Caco-2 (cell line): ENCODE results near the gene LDB1. TPM values are rescaled to one million over a fixed set of nuclear protein-coding genes. Genes with fewer than 3 reads are reported as not detected.

ENCODE experiments used
- Bru-seq: library from RNA; stranded (reverse); fragments of 400-500 nt; gene quantifications from one replicate; lab custom pipeline; 2021; lab: Mats Ljungman, UMichigan
- BruChase-seq, 2 experiments: library from RNA; stranded (reverse); fragments of 400-500 nt; gene quantifications; one replicate each; lab custom pipeline; 2021; lab: Mats Ljungman, UMichigan
- BruUV-seq: library from RNA; stranded (reverse); fragments of 400-500 nt; replicated peaks from 2 replicates; lab custom pipeline; 2021; lab: Mats Ljungman, UMichigan
- CTCF ChIA-PET: fragments of 300-600 bp; sonication (Branson Sonifier 250); formaldehyde crosslinking; loops from one replicate; lab custom pipeline; 2022; ENCODE audit warnings: antibody characterized with exemption; lab: Charles Lee
- POLR2A ChIA-PET: fragments of 300-600 bp; sonication (Branson Sonifier 250); formaldehyde crosslinking; loops from one replicate; lab custom pipeline; 2022; ENCODE audit warnings: antibody characterized with exemption; lab: Charles Lee
- DNase-seq, 2 experiments: peaks; one replicate each; pipeline versions ENCODE4 v3.0.0 to v3.0.0-alpha.2; 2020 to 2022
- H3K27me3 ChIP-seq: replicated peaks from 2 replicates; pipeline ENCODE4 v1.6.0; 2011; ENCODE audit warnings: low read length; ENCODE audit not compliant: control insufficient read depth, insufficient read depth
- H3K36me3 ChIP-seq: 2 replicates; pipeline ENCODE4 v1.5.1; 2011; ENCODE audit warnings: low read length; ENCODE audit not compliant: control insufficient read depth, insufficient read depth
- H3K4me1 ChIP-seq: fragments of 250-450 bp; sonication (Bioruptor Pico); 2 replicates; pipeline ENCODE4 v1.5.1; 2020; ENCODE audit warnings: mild to moderate bottlenecking
- H3K4me3 ChIP-seq: 2 replicates; pipeline ENCODE4 v1.5.1; 2011; ENCODE audit warnings: low read depth, mild to moderate bottlenecking, control low read depth, low read length
- H3K9me3 ChIP-seq: fragments of 250-450 bp; sonication (Bioruptor Pico); 2 replicates; pipeline ENCODE4 v1.5.1; 2020; ENCODE audit warnings: mild to moderate bottlenecking, moderate library complexity
- H3K27ac Mint-ChIP-seq: one replicate; pipeline ENCODE4 v1.8.0; 2022; ENCODE audit warnings: mixed read lengths; ENCODE audit not compliant: unreplicated experiment
- H3K27me3 Mint-ChIP-seq: one replicate; pipeline ENCODE4 v1.8.0; 2022; ENCODE audit warnings: mixed read lengths; ENCODE audit not compliant: insufficient read depth, unreplicated experiment
- H3K36me3 Mint-ChIP-seq: one replicate; pipeline ENCODE4 v1.8.0; 2022; ENCODE audit warnings: mild to moderate bottlenecking, mixed read lengths; ENCODE audit not compliant: insufficient read depth, unreplicated experiment
- H3K4me1 Mint-ChIP-seq: one replicate; pipeline ENCODE4 v1.8.0; 2022; ENCODE audit warnings: low read depth, mixed read lengths; ENCODE audit not compliant: unreplicated experiment
- H3K4me3 Mint-ChIP-seq: one replicate; pipeline ENCODE4 v1.8.0; 2022; ENCODE audit warnings: mild to moderate bottlenecking, moderate library complexity, mixed read lengths; ENCODE audit not compliant: unreplicated experiment
- H3K9me3 Mint-ChIP-seq: one replicate; pipeline ENCODE4 v1.8.0; 2022; ENCODE audit warnings: mixed read lengths; ENCODE audit not compliant: unreplicated experiment
- intact Hi-C: fragments of 100-400 bp; cut with micrococcal nuclease; formaldehyde crosslinking; loops from one replicate; pipeline ENCODE4 v1.10.0; 2022; ENCODE audit not compliant: unreplicated experiment
- long read RNA-seq: library from polyadenylated mRNA; stranded (forward); transcript quantifications from one replicate; pipeline ENCODE4 v2.0.0, GENCODE V29; 2022
- total RNA-seq: library from RNA; stranded (reverse); gene quantifications from 2 replicates; pipeline ENCODE4 v1.2.3, GENCODE V29; 2022
- TF ChIP-seq, protein P1 (sequence below), 2 experiments: fragments of 200-600 bp in 1 of 2; IDR thresholded peaks; 1 replicate in 1 of 2; 2 replicates in 1 of 2; pipeline versions ENCODE4 v1.5.1 to v1.8.0; 2011 to 2022; ENCODE audit warnings: antibody characterized with exemption in 1 of 2, control low read depth in 1 of 2, inconsistent platforms in 1 of 2, low read depth in 1 of 2, low read length in 1 of 2, mild to moderate bottlenecking in 1 of 2, moderate library complexity in 1 of 2; ENCODE audit not compliant: insufficient read depth in 1 of 2, severe bottlenecking in 1 of 2, unreplicated experiment in 1 of 2

Gene LDB1, protein sequence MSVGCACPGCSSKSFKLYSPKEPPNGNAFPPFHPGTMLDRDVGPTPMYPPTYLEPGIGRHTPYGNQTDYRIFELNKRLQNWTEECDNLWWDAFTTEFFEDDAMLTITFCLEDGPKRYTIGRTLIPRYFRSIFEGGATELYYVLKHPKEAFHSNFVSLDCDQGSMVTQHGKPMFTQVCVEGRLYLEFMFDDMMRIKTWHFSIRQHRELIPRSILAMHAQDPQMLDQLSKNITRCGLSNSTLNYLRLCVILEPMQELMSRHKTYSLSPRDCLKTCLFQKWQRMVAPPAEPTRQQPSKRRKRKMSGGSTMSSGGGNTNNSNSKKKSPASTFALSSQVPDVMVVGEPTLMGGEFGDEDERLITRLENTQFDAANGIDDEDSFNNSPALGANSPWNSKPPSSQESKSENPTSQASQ
- total RNA-seq: 52.3 and 52.4 TPM in 2 replicates
- percentile 72 among the genes with signal in this experiment for Bru-seq, nascent RNA
- percentile 78 among the genes with signal in this experiment for BruChase-seq, experiment 1, labeled RNA remaining after a 2-hour chase
- percentile 77 among the genes with signal in this experiment for BruChase-seq, experiment 2, labeled RNA remaining after a 6-hour chase
- long read RNA-seq, transcript LDB1-202 (11 exons, 2,089 nt): major isoform, 5 of 20 reads
- long read RNA-seq, partial matches to known transcripts: 11 of 20 reads
- long read RNA-seq, other reads (novel, unspliced or antisense): 4 of 20 reads

GRCh38 chr10:102120142-102120990 is at the start of gene LDB1:
TSS of gene LDB1 (minus strand) at chr10:102120368. CDS start at chr10:102120110, 258 bp downstream.
- H3K27me3 Mint-ChIP-seq: no peaks in the 10 kb centered on the region
- peaks cover 25% of the 10 kb centered on the region for H3K4me1 Mint-ChIP-seq
- ChIA-PET CTCF (no interaction called here), POLR2A (no interaction called here)
- TF ChIP-seq, protein P1, sequence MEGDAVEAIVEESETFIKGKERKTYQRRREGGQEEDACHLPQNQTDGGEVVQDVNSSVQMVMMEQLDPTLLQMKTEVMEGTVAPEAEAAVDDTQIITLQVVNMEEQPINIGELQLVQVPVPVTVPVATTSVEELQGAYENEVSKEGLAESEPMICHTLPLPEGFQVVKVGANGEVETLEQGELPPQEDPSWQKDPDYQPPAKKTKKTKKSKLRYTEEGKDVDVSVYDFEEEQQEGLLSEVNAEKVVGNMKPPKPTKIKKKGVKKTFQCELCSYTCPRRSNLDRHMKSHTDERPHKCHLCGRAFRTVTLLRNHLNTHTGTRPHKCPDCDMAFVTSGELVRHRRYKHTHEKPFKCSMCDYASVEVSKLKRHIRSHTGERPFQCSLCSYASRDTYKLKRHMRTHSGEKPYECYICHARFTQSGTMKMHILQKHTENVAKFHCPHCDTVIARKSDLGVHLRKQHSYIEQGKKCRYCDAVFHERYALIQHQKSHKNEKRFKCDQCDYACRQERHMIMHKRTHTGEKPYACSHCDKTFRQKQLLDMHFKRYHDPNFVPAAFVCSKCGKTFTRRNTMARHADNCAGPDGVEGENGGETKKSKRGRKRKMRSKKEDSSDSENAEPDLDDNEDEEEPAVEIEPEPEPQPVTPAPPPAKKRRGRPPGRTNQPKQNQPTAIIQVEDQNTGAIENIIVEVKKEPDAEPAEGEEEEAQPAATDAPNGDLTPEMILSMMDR (IDR thresholded peaks at IDR 0.05; ENCODE audit: insufficient read depth in 1 of 2, low read depth in 1 of 2, low read length in 1 of 2, severe bottlenecking in 1 of 2, unreplicated experiment in 1 of 2): no peak
- peak within 1 kb of the TSS; percentile 70 for H3K27ac Mint-ChIP-seq
- Histone ChIP-seq H3K4me3 (peak within 1 kb of the TSS; percentile 90), H3K9me3 (no peaks in the 10 kb centered on the region), H3K36me3 (no peaks in the 10 kb centered on the region), H3K4me1 (peaks cover 32% of the 10 kb centered on the region), H3K27me3 (no peaks in the 10 kb centered on the region)
- intact Hi-C loops: loop anchor here (1.0 kb wide), 1 partner anchor 12 kb away; no protein-coding TSS in a partner anchor
- peak within 1 kb of the TSS; percentile 77 for H3K4me3 Mint-ChIP-seq
- peak; percentile 78 for DNase-seq
- no TSS peak for BruUV-seq
- no peaks in the 10 kb centered on the region for H3K36me3 Mint-ChIP-seq
- no peaks in the 10 kb centered on the region for H3K9me3 Mint-ChIP-seq

- no TSS peak for BruUV-seq
- Mint-ChIP-seq H3K4me1 (no peaks in the 10 kb centered on the region), H3K27me3 (no peaks in the 10 kb centered on the region), H3K9me3 (no peaks in the 10 kb centered on the region), H3K27ac (no peak overlapping the region), H3K36me3 (peaks cover 10% of the 10 kb centered on the region), H3K4me3 (no peak overlapping the region)
- Histone ChIP-seq H3K36me3 (peaks cover 1% of the 10 kb centered on the region), H3K9me3 (no peaks in the 10 kb centered on the region), H3K27me3 (no peaks in the 10 kb centered on the region), H3K4me3 (no peak overlapping the region), H3K4me1 (no peaks in the 10 kb centered on the region)
- DNase-seq: no peak
- TF ChIP-seq, protein P1 (IDR thresholded peaks at IDR 0.05; ENCODE audit: insufficient read depth in 1 of 2, low read depth in 1 of 2, low read length in 1 of 2, severe bottlenecking in 1 of 2, unreplicated experiment in 1 of 2): no peak
- CTCF ChIA-PET: no interaction called here
- intact Hi-C loops: loop anchor here (2.0 kb wide), 1 partner anchor 235 kb away; no protein-coding TSS in a partner anchor
- POLR2A ChIA-PET: no interaction called here
These were observed 47.7 kb upstream of the LDB1 start for GRCh38 chr10:102167861-102168260.
